Gastrocnemius medialis (tissue), 4 donors: ENCODE measurements around the gene HES4. TPM values are rescaled to one million over a fixed set of nuclear protein-coding genes. Genes with fewer than 3 reads are reported as not detected.

Experiments used
- ATAC-seq, 2 donors: fragments of 150-250 bp; one replicate each; pipeline ENCODE4 v1.9.1; 2016
- DNase-seq, 2 donors: peaks; one replicate each; pipeline ENCODE4 v3.0.0-alpha.2; 2019
- H3K27ac ChIP-seq, 4 donors: fragments of 200-600 bp; sonication (generic); 1 replicate in 1 of 4; 2 replicates in 3 of 4; pipeline ENCODE4 v1.5.1; 2016 to 2018; ENCODE audit warnings: mild to moderate bottlenecking in 2 of 4, moderate library complexity in 1 of 4
- H3K27me3 ChIP-seq, 3 donors: fragments of 200-600 bp; sonication (generic) in 2 of 3; 1 replicate in 1 of 3; 2 replicates in 2 of 3; pipeline versions ENCODE4 v1.5.1 to v1.6.0; 2016 to 2019; ENCODE audit warnings: mild to moderate bottlenecking in 1 of 3, moderate library complexity in 1 of 3
- H3K36me3 ChIP-seq, 2 donors: fragments of 200-600 bp; sonication (generic) in 1 of 2; one replicate each; pipeline ENCODE4 v1.5.1; 2017 to 2018
- H3K4me1 ChIP-seq, 2 donors: fragments of 200-600 bp; sonication (generic) in 1 of 2; one replicate each; pipeline ENCODE4 v1.5.1; 2016 to 2017; ENCODE audit warnings: mild to moderate bottlenecking in 2 of 2
- H3K4me3 ChIP-seq, 4 donors: fragments of 200-600 bp; sonication (generic) in 3 of 4; 1 replicate in 1 of 4; 2 replicates in 3 of 4; pipeline ENCODE4 v1.5.1; 2016 to 2019; ENCODE audit warnings: mild to moderate bottlenecking in 2 of 4
- H3K9me3 ChIP-seq, 3 donors: fragments of 200-600 bp; sonication (generic) in 2 of 3; 1 replicate in 1 of 3; 2 replicates in 2 of 3; pipeline ENCODE4 v1.5.1; 2016 to 2019
- CTCF ChIP-seq, 5 experiments: fragments of 450-650 bp in 3 of 5; fragments of 200-600 bp in 2 of 5; sonication (generic) in 2 of 5; IDR thresholded peaks in 4 of 5; conservative IDR thresholded peaks in 1 of 5; 1 replicate in 4 of 5; 2 replicates in 1 of 5; pipeline ENCODE4 v1.5.1; 2016 to 2019; ENCODE audit warnings: antibody characterized with exemption in 5 of 5, mild to moderate bottlenecking in 3 of 5, moderate library complexity in 3 of 5
- POLR2A ChIP-seq, 2 donors: fragments of 450-650 bp; IDR thresholded peaks; one replicate each; pipeline ENCODE4 v1.6.1; 2017; ENCODE audit warnings: antibody characterized with exemption in 2 of 2, mild to moderate bottlenecking in 2 of 2, moderate library complexity in 2 of 2
- in situ Hi-C, 4 donors: fragments of 200-750 bp; cut with MboI; loops; one replicate each; pipeline versions ENCODE4 v1.15.0 to v1.8.0; 2017; ENCODE audit warnings: low sequenced_read_pairs in 4 of 4
- intact Hi-C: fragments of 100-400 bp; cut with DNase I; formaldehyde crosslinking; loops from one replicate; pipeline ENCODE4 v1.15.1; 2023; ENCODE audit warnings: low total_unique reads
- total RNA-seq, 4 donors: library from RNA; depleted of rRNA; stranded (reverse); fragments of >200 nt; gene quantifications; one replicate each; pipeline versions ENCODE4 v1.1.0 to v1.2.3, GENCODE V29; 2016

The HES4 gene
- total RNA-seq, 4 donors from 2014 or later, result 6.4 to 17.4 (median 9.5) TPM

DNA sequence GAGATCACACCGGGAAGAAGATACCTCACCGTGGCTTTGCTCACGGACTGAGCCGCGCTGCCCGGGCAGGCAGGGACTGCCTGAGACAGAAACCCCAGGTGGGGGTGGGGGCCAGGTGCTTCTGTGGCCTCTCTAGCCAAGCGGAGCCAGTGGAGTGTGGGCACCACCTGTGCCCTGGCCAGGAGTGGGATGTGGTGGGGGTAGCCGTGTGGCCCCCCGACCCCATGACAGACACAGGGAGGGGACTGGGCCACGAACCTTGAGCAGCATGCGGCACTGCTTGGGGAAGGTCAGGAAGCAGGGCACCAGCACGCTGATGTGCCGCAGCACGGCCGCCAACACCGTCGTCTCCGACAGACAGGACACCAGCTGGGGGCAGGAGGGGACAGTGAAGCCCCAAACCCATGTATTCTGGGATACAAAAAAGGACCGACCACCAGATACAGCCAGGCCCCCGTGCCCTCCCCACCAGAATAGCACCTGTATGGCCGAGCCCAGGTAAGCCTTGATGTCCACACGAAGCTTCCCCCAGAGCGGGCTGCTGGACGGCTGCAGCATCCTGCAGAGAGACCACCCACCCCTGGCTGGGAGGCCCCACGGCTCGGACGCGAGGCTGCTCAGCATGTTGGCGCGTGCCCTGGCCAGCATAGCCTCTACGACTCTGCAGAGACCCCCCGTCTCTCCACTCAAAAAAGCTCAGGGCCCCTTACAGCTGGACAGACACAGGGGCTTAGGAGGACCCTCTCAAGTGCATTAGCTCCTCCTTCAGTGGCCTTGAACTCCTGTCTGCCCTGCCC is 46.2 kb downstream of the HES4 start:
- no peak overlapping the region for H3K4me3 ChIP-seq
- no peaks in the 10 kb centered on the region for H3K9me3 ChIP-seq
- TF ChIP-seq CTCF (IDR thresholded peaks at IDR 0.05 in 4 of 5, conservative IDR thresholded peaks at IDR 0.05 in 1 of 5), result no peak
- no peak for TF ChIP-seq POLR2A (IDR thresholded peaks at IDR 0.05)
- H3K27ac ChIP-seq, result no peak overlapping the region
- in situ Hi-C loops (no loop called here), intact Hi-C loops (loop anchor here (10.0 kb wide), 1 partner anchor 361 kb away; no protein-coding TSS in a partner anchor)
- ATAC-seq, result no peak
- no peak for DNase-seq
- no peaks in the 10 kb centered on the region for H3K27me3 ChIP-seq
- peaks cover 0 to 80% of the 10 kb centered on the region in 2 donors for H3K36me3 ChIP-seq
- H3K4me1 ChIP-seq, result peaks cover 13 to 14% of the 10 kb centered on the region in 2 donors

DNA sequence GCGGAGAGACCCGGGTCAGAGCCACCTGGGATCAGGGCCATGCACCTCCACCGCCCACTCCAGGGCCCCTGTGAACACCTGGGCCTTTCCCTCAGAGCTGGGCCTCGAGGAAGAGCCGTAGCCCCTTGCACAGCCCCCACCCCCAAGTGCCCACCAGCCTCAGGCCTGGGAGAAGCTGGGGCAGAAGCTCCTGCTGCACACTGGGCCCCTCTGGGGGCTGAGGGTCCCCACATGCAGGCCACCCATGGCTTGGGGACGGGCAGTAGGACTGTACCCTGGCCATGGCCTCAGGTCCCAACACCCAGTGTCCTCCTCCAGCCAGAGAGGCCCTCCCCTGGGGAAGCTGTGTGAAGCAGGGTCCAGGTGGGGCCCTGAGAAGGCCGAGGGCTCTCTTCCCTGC is 47.3 kb downstream of the HES4 start:
- DNase-seq, result no peak
- TF ChIP-seq CTCF (IDR thresholded peaks at IDR 0.05 in 4 of 5, conservative IDR thresholded peaks at IDR 0.05 in 1 of 5) (no peak), POLR2A (IDR thresholded peaks at IDR 0.05) (no peak)
- Histone ChIP-seq H3K27ac (no peak overlapping the region), H3K27me3 (no peaks in the 10 kb centered on the region), H3K36me3 (peaks cover 0 to 91% of the 10 kb centered on the region in 2 donors), H3K9me3 (no peaks in the 10 kb centered on the region), H3K4me1 (peaks cover 3 to 4% of the 10 kb centered on the region in 2 donors), H3K4me3 (no peak overlapping the region)
- no peak for ATAC-seq
- intact Hi-C loops (loop anchor here (10.0 kb wide), 1 partner anchor 362 kb away; no protein-coding TSS in a partner anchor), in situ Hi-C loops (no loop called here)

GRCh38 chr1:952201-952600 is 47.7 kb downstream of the HES4 start:
- Histone ChIP-seq H3K27ac (no peak overlapping the region), H3K4me1 (peaks cover 0 to under 1% of the 10 kb centered on the region in 2 donors), H3K36me3 (peaks cover 0 to 95% of the 10 kb centered on the region in 2 donors), H3K4me3 (no peak overlapping the region), H3K9me3 (no peaks in the 10 kb centered on the region), H3K27me3 (no peaks in the 10 kb centered on the region)
- intact Hi-C loops, result loop anchor here (10.0 kb wide), 1 partner anchor 363 kb away; no protein-coding TSS in a partner anchor
- DNase-seq (no peak), ATAC-seq (no peak)
- TF ChIP-seq POLR2A (IDR thresholded peaks at IDR 0.05), result no peak
- no peak for TF ChIP-seq CTCF (IDR thresholded peaks at IDR 0.05 in 4 of 5, conservative IDR thresholded peaks at IDR 0.05 in 1 of 5)
- in situ Hi-C loops, result no loop called here

GRCh38 chr1:951364-951763 is 48.5 kb downstream of the HES4 start:
- intact Hi-C loops (loop anchor here (10.0 kb wide), 1 partner anchor 363 kb away; no protein-coding TSS in a partner anchor), in situ Hi-C loops (no loop called here)
- Histone ChIP-seq H3K4me1 (no peaks in the 10 kb centered on the region), H3K9me3 (no peaks in the 10 kb centered on the region), H3K4me3 (no peak overlapping the region), H3K27ac (no peak overlapping the region), H3K36me3 (peaks cover 0 to 96% of the 10 kb centered on the region in 2 donors), H3K27me3 (no peaks in the 10 kb centered on the region)
- no peak for DNase-seq
- no peak for TF ChIP-seq POLR2A (IDR thresholded peaks at IDR 0.05)
- no peak for TF ChIP-seq CTCF (IDR thresholded peaks at IDR 0.05 in 4 of 5, conservative IDR thresholded peaks at IDR 0.05 in 1 of 5)
- no peak for ATAC-seq
